Activated CD4-positive, alpha-beta memory T cell treated with anti-CD3 and anti-CD28 coated beads for 36 hours (primary cell): Measurements from ENCODE around the gene FLOT2. TPM values are rescaled to one million over a fixed set of nuclear protein-coding genes. Genes with fewer than 3 reads are reported as not detected.
"Not testable (repeated sequence)": the region's sequence is repeated elsewhere in the genome, so short reads cannot be mapped to it uniquely, and the experiment has no call there.

Experiments
- CTCF ChIA-PET: fragments of 350-600 bp; sonication (Branson Sonifier 250); formaldehyde crosslinking; loops from one replicate; lab custom pipeline; 2021; ENCODE audit warnings: antibody characterized with exemption, inconsistent platforms; lab: Charles Lee
- POLR2A ChIA-PET: fragments of 350-600 bp; sonication (Branson Sonifier 250); formaldehyde crosslinking; loops from one replicate; lab custom pipeline; 2021; ENCODE audit warnings: antibody characterized with exemption; lab: Charles Lee
- DNase-seq: peaks from one replicate; pipeline ENCODE4 v3.0.0-alpha.2; 2020
- H3K27ac Mint-ChIP-seq: one replicate; pipeline ENCODE4 v1.8.0; 2021; ENCODE audit warnings: mixed read lengths
- H3K27me3 Mint-ChIP-seq: one replicate; pipeline ENCODE4 v1.8.0; 2021; ENCODE audit warnings: mixed read lengths
- H3K36me3 Mint-ChIP-seq: one replicate; pipeline ENCODE4 v1.8.0; 2021; ENCODE audit warnings: mixed read lengths
- H3K4me1 Mint-ChIP-seq: one replicate; pipeline ENCODE4 v1.8.0; 2021; ENCODE audit warnings: low read depth, mixed read lengths
- H3K4me3 Mint-ChIP-seq: one replicate; pipeline ENCODE4 v1.8.0; 2021; ENCODE audit warnings: mild to moderate bottlenecking, mixed read lengths
- H3K9me3 Mint-ChIP-seq: one replicate; pipeline ENCODE4 v1.8.0; 2021; ENCODE audit warnings: mixed read lengths
- intact Hi-C: fragments of 100-400 bp; cut with micrococcal nuclease; formaldehyde crosslinking; loops from one replicate; pipeline ENCODE4 v1.15.1; 2023
- total RNA-seq, 2 experiments: library from RNA; stranded (reverse); gene quantifications; one replicate each; pipeline ENCODE4 v1.2.3, GENCODE V29; 2021

Gene FLOT2
- total RNA-seq, 2 experiments from 2014 or later = 110 to 118 TPM

DNA sequence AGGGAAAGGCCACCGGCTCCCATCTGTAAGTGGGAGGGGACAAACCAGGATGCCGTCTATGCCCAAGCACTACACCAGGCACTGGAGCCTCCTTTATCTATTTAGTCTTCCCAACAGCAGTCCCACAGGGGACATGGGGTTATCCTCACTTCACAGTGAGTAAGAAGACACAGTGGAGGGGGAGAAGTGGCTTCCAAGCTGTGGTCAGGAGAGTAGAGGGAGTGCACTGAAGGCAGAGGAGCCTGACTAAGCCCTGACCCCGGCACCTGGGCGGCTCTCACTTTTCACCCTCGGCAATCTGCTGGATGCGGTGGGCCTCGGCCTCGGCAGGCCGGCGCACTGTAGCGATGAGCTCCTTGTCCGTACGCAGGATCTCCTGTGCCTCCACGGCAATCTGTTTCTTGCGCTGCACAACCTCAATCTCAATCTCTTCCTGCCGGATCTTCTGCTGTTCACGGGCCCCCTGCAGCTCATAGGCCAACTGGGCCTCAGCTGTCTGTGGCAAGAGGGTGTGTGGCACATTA, 15.9 kb downstream of the FLOT2 start:
- H3K36me3 Mint-ChIP-seq = peaks cover 42% of the 10 kb centered on the region
- intact Hi-C loops = no loop called here
- H3K4me1 Mint-ChIP-seq = peaks cover 16% of the 10 kb centered on the region
- no peaks in the 10 kb centered on the region for H3K27me3 Mint-ChIP-seq
- no peak for DNase-seq
- H3K4me3 Mint-ChIP-seq = no peak overlapping the region
- ChIA-PET CTCF (interaction anchor here (1.4 kb wide), 1 partner anchor 118 kb away, joined by 4 read pairs; no protein-coding TSS in a partner anchor), POLR2A (interaction anchor here (1.2 kb wide), 1 partner anchor 16 kb away, joined by 3 read pairs; the partner anchor contains the start of gene FLOT2)
- no peak overlapping the region for H3K27ac Mint-ChIP-seq
- no peaks in the 10 kb centered on the region for H3K9me3 Mint-ChIP-seq

- Mint-ChIP-seq H3K36me3 (peaks cover 42% of the 10 kb centered on the region), H3K4me1 (peaks cover 26% of the 10 kb centered on the region), H3K4me3 (no peak overlapping the region), H3K27me3 (no peaks in the 10 kb centered on the region), H3K27ac (no peak overlapping the region), H3K9me3 (no peaks in the 10 kb centered on the region)
- POLR2A ChIA-PET = no interaction called here
- DNase-seq = no peak
- intact Hi-C loops = no loop called here
- CTCF ChIA-PET = no interaction called here
Measured at GRCh38 chr17:28880572-28880945, 17.0 kb downstream of the FLOT2 start.

GRCh38 chr17:28879886-28880571, 17.5 kb downstream of the FLOT2 start:
- Mint-ChIP-seq H3K4me1 (peaks cover 29% of the 10 kb centered on the region), H3K27me3 (no peaks in the 10 kb centered on the region), H3K4me3 (no peak overlapping the region), H3K9me3 (no peaks in the 10 kb centered on the region), H3K27ac (no peak overlapping the region), H3K36me3 (peaks cover 39% of the 10 kb centered on the region)
- DNase-seq = no peak
- ChIA-PET CTCF (interaction anchor here (1.8 kb wide), 2 partner anchors 31 to 116 kb away, joined by 4 to 12 read pairs; no protein-coding TSS in a partner anchor), POLR2A (no interaction called here)
- intact Hi-C loops = no loop called here

DNA sequence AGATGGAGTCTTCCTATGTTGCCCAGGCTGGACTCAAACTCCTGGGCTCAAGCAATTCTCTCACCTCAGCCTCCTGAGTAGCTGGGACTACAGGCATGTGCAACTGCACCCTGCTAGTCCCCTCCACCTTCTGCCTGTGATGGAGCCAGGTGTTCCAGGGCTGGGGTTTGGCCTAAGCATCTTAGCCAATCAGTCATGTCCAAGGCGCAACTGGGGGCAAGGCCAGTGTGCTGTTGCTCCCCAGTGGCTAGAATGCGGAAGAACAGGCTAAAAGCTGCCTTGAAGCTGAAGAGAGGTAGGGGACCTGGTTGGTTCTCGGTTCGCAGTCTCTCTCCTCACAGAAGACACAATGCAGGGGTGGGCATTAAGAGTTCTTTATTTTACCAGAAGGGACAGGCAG, 18.6 kb downstream of the FLOT2 start:
- H3K27ac Mint-ChIP-seq = no peak overlapping the region
- no peaks in the 10 kb centered on the region for H3K27me3 Mint-ChIP-seq
- intact Hi-C loops = no loop called here
- peaks cover 32% of the 10 kb centered on the region for H3K4me1 Mint-ChIP-seq
- DNase-seq = peak; percentile 39
- no peaks in the 10 kb centered on the region for H3K9me3 Mint-ChIP-seq
- H3K36me3 Mint-ChIP-seq = peaks cover 38% of the 10 kb centered on the region
- no peak overlapping the region for H3K4me3 Mint-ChIP-seq
- POLR2A ChIA-PET = interaction anchor here (0.6 to 1.9 kb wide), 3 partner anchors 14 to 152 kb away, joined by 3 to 4 read pairs (median 3); no protein-coding TSS in a partner anchor
- CTCF ChIA-PET = interaction anchor here (0.6 to 1.8 kb wide), 6 partner anchors 8 to 152 kb away, joined by 3 to 12 read pairs (median 4); no protein-coding TSS in a partner anchor

DNA sequence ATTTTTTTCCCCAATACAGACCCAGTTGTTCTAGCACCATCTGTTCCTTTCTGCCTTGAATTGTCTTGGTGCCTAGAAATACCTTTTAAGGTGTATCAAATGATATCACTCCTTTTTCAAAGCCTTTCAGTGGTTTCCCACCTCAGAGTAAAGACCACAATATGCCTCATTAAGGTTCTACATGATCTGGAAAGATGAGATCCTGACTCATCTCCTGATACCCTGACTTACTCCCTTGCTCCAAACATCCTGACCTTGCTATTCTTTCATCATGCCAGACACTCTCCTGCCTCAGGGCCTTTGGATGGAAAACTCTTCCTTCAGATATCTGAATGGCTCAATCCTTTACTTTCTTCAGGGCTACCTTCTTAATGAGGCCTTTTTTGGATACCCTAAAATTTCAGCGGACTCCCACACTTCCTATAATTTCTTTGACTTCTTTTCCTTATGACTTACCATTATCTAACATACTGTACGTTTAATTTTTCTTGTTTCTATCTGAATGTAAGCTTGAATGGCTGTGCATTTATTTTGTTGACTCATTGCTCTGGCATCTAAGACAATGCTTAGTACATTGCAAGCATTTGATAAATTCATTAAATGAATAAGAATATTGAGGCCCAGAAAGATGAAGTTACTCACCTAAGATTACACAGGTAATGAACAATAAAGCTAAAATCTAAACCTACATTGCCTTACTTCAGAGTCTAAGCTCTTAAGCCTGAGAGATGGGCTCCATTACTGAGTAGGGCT, 19.2 kb downstream of the FLOT2 start:
- DNase-seq = no peak
- intact Hi-C loops = no loop called here
- CTCF ChIA-PET = interaction anchor here (0.6 to 1.8 kb wide), 6 partner anchors 8 to 152 kb away, joined by 3 to 12 read pairs (median 4); no protein-coding TSS in a partner anchor
- H3K4me1 Mint-ChIP-seq = peaks cover 32% of the 10 kb centered on the region
- POLR2A ChIA-PET = interaction anchor here (0.6 to 1.9 kb wide), 3 partner anchors 15 to 151 kb away, joined by 3 to 4 read pairs (median 3); no protein-coding TSS in a partner anchor
- peak overlapping the region; percentile 9 for H3K27ac Mint-ChIP-seq
- no peak overlapping the region for H3K4me3 Mint-ChIP-seq
- no peaks in the 10 kb centered on the region for H3K27me3 Mint-ChIP-seq
- H3K36me3 Mint-ChIP-seq = peaks cover 38% of the 10 kb centered on the region
- H3K9me3 Mint-ChIP-seq = no peaks in the 10 kb centered on the region

DNA sequence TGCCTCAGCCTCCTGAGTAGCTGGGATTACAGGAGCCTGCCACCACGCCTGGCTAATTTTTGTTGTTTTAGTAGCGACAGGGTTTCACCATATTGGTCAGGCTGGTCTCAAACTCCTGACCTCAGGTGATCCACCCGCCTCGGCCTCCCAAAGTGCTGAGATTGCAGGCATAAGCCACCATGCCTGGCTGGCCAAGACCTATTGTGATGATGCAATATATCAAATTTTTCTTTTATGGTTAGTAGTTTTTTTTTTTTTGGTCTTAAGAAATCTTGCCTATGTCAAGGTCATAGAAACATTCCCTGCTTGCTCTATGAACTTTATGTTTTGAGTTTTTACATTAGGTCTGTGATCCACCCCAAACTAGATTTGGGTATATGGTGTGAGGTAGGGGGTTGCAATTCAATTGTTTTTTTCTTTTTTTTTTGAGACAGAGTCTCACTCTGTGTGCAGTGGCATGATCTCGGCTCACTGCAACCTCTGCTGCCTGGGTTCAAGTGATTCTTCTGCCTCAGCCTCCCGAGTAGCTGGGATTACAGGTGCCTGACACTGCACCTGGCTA, 20.3 kb downstream of the FLOT2 start:
- intact Hi-C loops, H3K27ac Mint-ChIP-seq, CTCF ChIA-PET, H3K27me3 Mint-ChIP-seq, H3K4me3 Mint-ChIP-seq, H3K9me3 Mint-ChIP-seq, DNase-seq: not testable (repeated sequence)
- Mint-ChIP-seq H3K36me3 (peaks cover 31% of the 10 kb centered on the region), H3K4me1 (peaks cover 32% of the 10 kb centered on the region)
- POLR2A ChIA-PET = interaction anchor here (1.9 kb wide), 1 partner anchor 16 kb away, joined by 4 read pairs; no protein-coding TSS in a partner anchor

DNA sequence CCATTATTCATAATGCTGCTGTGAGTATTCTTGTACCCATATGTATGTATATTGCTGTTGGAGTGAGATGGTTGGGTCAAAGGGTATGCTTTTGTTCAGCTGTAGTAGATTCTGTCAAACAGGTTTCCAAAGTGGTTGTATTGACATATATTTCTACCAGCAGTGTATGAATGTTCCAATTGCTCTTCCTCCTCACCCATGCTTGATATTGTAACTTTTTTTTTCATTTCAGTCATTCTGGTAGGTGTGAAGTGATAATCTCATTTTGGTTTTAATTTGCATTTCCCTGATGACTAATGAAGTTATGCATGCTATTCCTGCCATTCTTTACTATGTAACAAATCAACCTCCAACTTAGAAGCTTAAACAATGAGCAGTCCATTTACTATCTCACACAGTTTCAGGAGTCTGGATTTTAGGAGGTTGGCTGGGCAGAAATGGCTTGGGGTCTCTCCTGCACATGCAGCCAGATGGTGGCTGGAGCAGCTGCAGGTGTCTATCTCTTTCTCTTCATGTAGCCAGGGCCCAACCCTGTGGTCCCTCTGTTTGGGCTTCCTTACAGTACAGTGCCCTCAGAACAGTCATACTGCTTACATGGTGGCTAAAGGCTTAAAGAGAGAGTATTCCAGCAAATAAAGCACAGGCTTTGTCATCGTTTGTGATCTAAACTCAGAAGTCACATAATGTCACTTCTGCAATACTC, 21.5 kb downstream of the FLOT2 start:
- DNase-seq = peak; percentile 33
- no peak overlapping the region for H3K4me3 Mint-ChIP-seq
- intact Hi-C loops = loop anchor here (1.0 kb wide), 2 partner anchors 17 to 28 kb away; no protein-coding TSS in a partner anchor
- peak overlapping the region; percentile 71 for H3K27ac Mint-ChIP-seq
- H3K27me3 Mint-ChIP-seq = no peaks in the 10 kb centered on the region
- ChIA-PET CTCF (interaction anchor here (0.8 to 2.1 kb wide), 4 partner anchors 19 to 113 kb away, joined by 3 to 8 read pairs (median 3); no protein-coding TSS in a partner anchor), POLR2A (interaction anchor here (0.8 to 2.2 kb wide), 6 partner anchors 13 to 148 kb away, joined by 3 to 7 read pairs (median 4); partner anchors contain the start of genes ERAL1 and NEK8)
- no peaks in the 10 kb centered on the region for H3K9me3 Mint-ChIP-seq
- peaks cover 23% of the 10 kb centered on the region for H3K36me3 Mint-ChIP-seq
- peaks cover 38% of the 10 kb centered on the region for H3K4me1 Mint-ChIP-seq

GRCh38 chr17:28874750-28875149, 22.8 kb downstream of the FLOT2 start:
- Mint-ChIP-seq H3K27ac (no peak overlapping the region), H3K4me3 (no peak overlapping the region), H3K27me3 (no peaks in the 10 kb centered on the region), H3K9me3 (no peaks in the 10 kb centered on the region), H3K4me1 (peaks cover 40% of the 10 kb centered on the region), H3K36me3 (peaks cover 15% of the 10 kb centered on the region)
- CTCF ChIA-PET = interaction anchor here (0.7 to 2.1 kb wide), 2 partner anchors 111 to 767 kb away, joined by 3 to 8 read pairs; no protein-coding TSS in a partner anchor
- POLR2A ChIA-PET = interaction anchor here (0.6 to 2.2 kb wide), 2 partner anchors 13 to 20 kb away, joined by 3 to 7 read pairs; partner anchors contain the start of gene ERAL1
- intact Hi-C loops = no loop called here
- no peak for DNase-seq

DNA sequence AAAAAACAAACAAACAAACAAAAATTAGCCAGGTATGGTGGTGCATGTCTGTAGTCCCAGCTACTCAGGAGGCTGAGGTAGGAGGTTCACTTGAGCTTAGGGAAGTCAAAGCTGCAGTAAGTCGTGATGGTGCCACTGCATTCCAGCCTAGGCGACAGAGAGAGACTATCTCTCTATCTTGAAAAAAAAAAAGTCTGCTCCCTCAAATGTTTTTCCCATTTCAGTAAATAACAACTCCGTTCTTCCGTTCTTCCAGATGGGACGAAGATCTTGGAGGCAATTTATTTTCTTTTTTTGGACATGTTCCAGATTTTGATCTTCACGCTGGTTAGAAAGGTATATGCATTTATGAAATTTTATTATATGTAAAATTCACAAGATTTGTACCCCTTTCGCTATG, 23.7 kb downstream of the FLOT2 start:
- H3K4me3 Mint-ChIP-seq = no peak overlapping the region
- ChIA-PET POLR2A (no interaction called here), CTCF (interaction anchor here (0.7 kb wide), 2 partner anchors 20 to 768 kb away, joined by 3 read pairs; no protein-coding TSS in a partner anchor)
- H3K9me3 Mint-ChIP-seq = no peaks in the 10 kb centered on the region
- DNase-seq = no peak
- peaks cover 11% of the 10 kb centered on the region for H3K36me3 Mint-ChIP-seq
- H3K27me3 Mint-ChIP-seq = no peaks in the 10 kb centered on the region
- H3K27ac Mint-ChIP-seq = no peak overlapping the region
- intact Hi-C loops = no loop called here
- H3K4me1 Mint-ChIP-seq = peaks cover 40% of the 10 kb centered on the region

DNA sequence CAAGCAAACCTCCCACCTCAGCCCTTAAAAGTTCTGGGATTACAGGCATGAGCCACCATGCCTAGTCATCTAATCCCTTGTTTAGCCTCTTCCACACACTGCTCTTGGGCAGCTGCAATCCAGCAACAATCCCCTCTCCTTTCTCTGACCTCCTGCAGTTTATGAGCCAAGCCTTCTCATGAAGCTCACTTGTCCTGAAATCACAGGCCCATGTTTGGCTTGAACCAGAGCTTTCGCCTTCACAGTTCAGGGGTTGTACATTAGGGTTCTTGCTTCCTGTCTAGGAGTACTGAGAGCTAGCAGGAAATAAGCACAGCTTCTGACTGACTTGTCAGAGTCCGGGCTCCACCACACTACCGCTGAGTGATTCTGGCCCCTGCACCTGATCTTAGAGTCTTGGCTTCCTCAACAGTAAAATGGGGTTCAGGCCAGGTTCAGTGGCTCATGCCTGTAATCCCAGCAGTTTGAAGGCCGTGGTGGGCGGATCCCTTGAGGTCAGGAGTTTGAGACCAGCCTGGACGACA, 26.4 kb downstream of the FLOT2 start:
- H3K9me3 Mint-ChIP-seq = no peaks in the 10 kb centered on the region
- peak overlapping the region; percentile 80 for H3K27ac Mint-ChIP-seq
- no peaks in the 10 kb centered on the region for H3K27me3 Mint-ChIP-seq
- peak; percentile 79 for DNase-seq
- ChIA-PET CTCF (interaction anchor here (0.9 to 2.3 kb wide), 5 partner anchors 22 to 144 kb away, joined by 3 to 13 read pairs (median 5); partner anchors contain the start of gene DHRS13), POLR2A (interaction anchor here (0.6 to 0.9 kb wide), 3 partner anchors 13 to 29 kb away, joined by 3 to 4 read pairs (median 3); no protein-coding TSS in a partner anchor)
- no peak overlapping the region for H3K4me3 Mint-ChIP-seq
- intact Hi-C loops = loop anchor here (2.0 kb wide), 1 partner anchor 16 kb away; the partner anchor contains the start of gene ERAL1
- H3K4me1 Mint-ChIP-seq = peaks cover 19% of the 10 kb centered on the region
- H3K36me3 Mint-ChIP-seq = no peaks in the 10 kb centered on the region
